Stimulated activated effector memory CD8-positive, alpha-beta T cell treated with anti-CD3 and anti-CD28 coated beads, Interleukin-12 subunit alpha, Interleukin-12 subunit beta, amount 100 ng/mL, for 72 hours (primary cell): ENCODE data around the gene DRD4.

Source experiments
- ATAC-seq: fragments of 150-1000 bp; cut with Tn5 transposase; 2 replicates; pipeline ENCODE4 v1.10.0; 2021
- DNase-seq, 2 donors: peaks; one replicate each; pipeline ENCODE4 v3.0.0; 2021 to 2022; ENCODE audit warnings: low spot score in 2 of 2
- H3K27ac Mint-ChIP-seq: one replicate; pipeline ENCODE4 v1.8.0; 2022; ENCODE audit warnings: mild to moderate bottlenecking, mixed read lengths
- H3K36me3 Mint-ChIP-seq: one replicate; pipeline ENCODE4 v1.8.0; 2022; ENCODE audit warnings: mild to moderate bottlenecking, mixed read lengths
- H3K4me1 Mint-ChIP-seq: one replicate; pipeline ENCODE4 v1.8.0; 2022; ENCODE audit warnings: mixed read lengths
- H3K4me3 Mint-ChIP-seq: one replicate; pipeline ENCODE4 v1.8.0; 2022; ENCODE audit warnings: mild to moderate bottlenecking, mixed read lengths
- H3K9me3 Mint-ChIP-seq: one replicate; pipeline ENCODE4 v1.8.0; 2022; ENCODE audit warnings: mixed read lengths

The DRD4 gene

GRCh38 chr11:636511-637332 is at the start of gene DRD4:
DRD4 (plus strand) TSS chr11:637269; CDS start chr11:637305, 36 bp downstream.
- no peak within 1 kb of the TSS for H3K27ac Mint-ChIP-seq
- H3K36me3 Mint-ChIP-seq = peaks cover 27% of the 10 kb centered on the region
- no peaks in the 10 kb centered on the region for H3K9me3 Mint-ChIP-seq
- ATAC-seq (no peak), DNase-seq (no peak)
- peaks cover 7% of the 10 kb centered on the region for H3K4me1 Mint-ChIP-seq
- H3K4me3 Mint-ChIP-seq = peak within 1 kb of the TSS; percentile 44

DNA sequence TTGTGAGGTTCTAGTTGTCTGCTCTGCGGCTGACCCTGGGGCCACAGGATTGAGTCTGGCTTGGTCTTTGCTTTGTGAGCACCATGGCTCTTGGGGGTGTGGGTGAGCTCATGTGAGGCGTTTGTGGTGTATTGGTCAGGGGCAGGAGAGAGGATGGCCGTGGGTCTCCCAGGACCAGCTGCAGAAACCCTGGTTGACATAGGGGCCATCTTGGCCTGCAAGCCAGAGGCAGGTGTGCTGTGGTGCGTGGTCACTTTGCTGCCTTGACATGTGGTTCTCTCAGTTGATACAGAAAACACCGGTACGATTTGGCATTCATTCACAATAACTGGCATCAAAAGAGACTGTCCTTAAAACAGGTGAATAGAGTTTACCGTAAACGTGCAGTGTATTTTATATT is 49.5 kb upstream of the DRD4 start:
- peaks cover 35% of the 10 kb centered on the region for H3K4me1 Mint-ChIP-seq

GRCh38 chr11:587978-588380 is 49.1 kb upstream of the DRD4 start:
- Mint-ChIP-seq H3K36me3 (peaks cover 92% of the 10 kb centered on the region), H3K4me1 (peaks cover 36% of the 10 kb centered on the region)
- peak; percentile 98 for ATAC-seq

More for the DNA sequence above, 49.5 kb upstream of the DRD4 start:
- peaks cover 92% of the 10 kb centered on the region for H3K36me3 Mint-ChIP-seq
- no peak for DNase-seq
- peak overlapping the region; percentile 94 for H3K27ac Mint-ChIP-seq
- peak overlapping the region; percentile 76 for H3K4me3 Mint-ChIP-seq
- H3K9me3 Mint-ChIP-seq = no peaks in the 10 kb centered on the region
- peak; percentile 44 for ATAC-seq

DNA sequence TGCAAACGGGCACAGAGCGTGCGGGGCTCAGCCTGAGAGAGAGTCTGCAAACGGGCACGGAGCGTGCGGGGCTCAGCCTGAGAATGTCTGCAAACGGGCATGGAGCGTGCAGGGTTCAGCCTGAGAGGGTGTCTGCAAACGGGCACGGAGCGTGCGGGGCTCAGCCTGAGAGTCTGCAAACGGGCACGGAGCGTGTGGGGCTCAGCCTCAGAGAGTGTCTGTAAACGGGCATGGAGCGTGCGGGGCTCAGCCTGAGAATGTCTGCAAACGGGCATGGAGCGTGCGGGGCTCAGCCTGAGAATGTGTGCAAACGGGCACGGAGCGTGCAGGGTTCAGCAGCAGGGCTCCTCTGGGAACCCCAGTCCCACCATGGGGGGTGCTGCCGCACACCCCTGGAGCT is 47.3 kb upstream of the DRD4 start:
- Mint-ChIP-seq H3K4me3 (no peak overlapping the region), H3K36me3 (peaks cover 92% of the 10 kb centered on the region)

More at GRCh38 chr11:587978-588380, 49.1 kb upstream of the DRD4 start:
- H3K9me3 Mint-ChIP-seq = no peaks in the 10 kb centered on the region
- H3K4me3 Mint-ChIP-seq = peak overlapping the region; percentile 76
- peak in 1 of 2 donors; percentile 77 for DNase-seq
- peak overlapping the region; percentile 94 for H3K27ac Mint-ChIP-seq

DNA sequence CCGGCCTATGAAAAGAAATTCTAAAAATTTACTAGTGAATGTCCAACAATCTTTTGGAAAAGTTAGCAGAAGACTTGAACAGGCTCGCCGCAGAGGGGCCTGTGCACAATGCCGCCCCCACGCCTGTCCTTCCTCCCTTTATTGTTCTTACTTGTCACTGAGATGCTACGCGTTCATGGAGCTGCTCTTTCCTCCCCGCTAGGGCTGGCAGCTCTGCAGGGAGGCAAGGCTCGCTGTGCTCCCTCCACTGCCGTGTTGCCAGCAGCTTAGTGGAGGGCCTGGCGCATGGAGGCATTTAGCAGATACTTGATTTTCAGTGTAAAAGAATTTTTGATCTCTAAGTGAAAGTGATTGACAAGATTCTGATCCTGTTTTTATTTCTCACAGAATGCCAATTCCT is 46.1 kb upstream of the DRD4 start:
- DNase-seq = no peak
- peaks cover 98% of the 10 kb centered on the region for H3K36me3 Mint-ChIP-seq
- H3K9me3 Mint-ChIP-seq = no peaks in the 10 kb centered on the region
- no peak overlapping the region for H3K27ac Mint-ChIP-seq
- no peak overlapping the region for H3K4me3 Mint-ChIP-seq
- H3K4me1 Mint-ChIP-seq = peaks cover 48% of the 10 kb centered on the region
- ATAC-seq = no peak

More for the DNA sequence above, 47.3 kb upstream of the DRD4 start:
- no peak for ATAC-seq
- no peak for DNase-seq
- Mint-ChIP-seq H3K9me3 (no peaks in the 10 kb centered on the region), H3K27ac (peak overlapping the region; percentile 63), H3K4me1 (peaks cover 48% of the 10 kb centered on the region)

- H3K36me3 Mint-ChIP-seq = peaks cover 99% of the 10 kb centered on the region
- H3K4me1 Mint-ChIP-seq = peaks cover 46% of the 10 kb centered on the region
- DNase-seq (no peak), ATAC-seq (no peak)
- H3K4me3 Mint-ChIP-seq = no peak overlapping the region
- H3K9me3 Mint-ChIP-seq = no peaks in the 10 kb centered on the region
- peak overlapping the region; percentile 37 for H3K27ac Mint-ChIP-seq
These were observed 44.6 kb upstream of the DRD4 start for GRCh38 chr11:592501-592900.

- H3K4me1 Mint-ChIP-seq = peaks cover 42% of the 10 kb centered on the region
- no peak overlapping the region for H3K4me3 Mint-ChIP-seq
- peak overlapping the region; percentile 37 for H3K27ac Mint-ChIP-seq
- no peaks in the 10 kb centered on the region for H3K9me3 Mint-ChIP-seq
- DNase-seq (no peak), ATAC-seq (no peak)
- peaks cover 95% of the 10 kb centered on the region for H3K36me3 Mint-ChIP-seq
These were observed 44.2 kb upstream of the DRD4 start for GRCh38 chr11:592918-593317.

GRCh38 chr11:593347-593746 is 43.7 kb upstream of the DRD4 start:
- Mint-ChIP-seq H3K36me3 (peaks cover 95% of the 10 kb centered on the region), H3K4me1 (peaks cover 39% of the 10 kb centered on the region), H3K4me3 (no peak overlapping the region), H3K27ac (peak overlapping the region; percentile 63), H3K9me3 (no peaks in the 10 kb centered on the region)
- DNase-seq (no peak), ATAC-seq (no peak)

DNA sequence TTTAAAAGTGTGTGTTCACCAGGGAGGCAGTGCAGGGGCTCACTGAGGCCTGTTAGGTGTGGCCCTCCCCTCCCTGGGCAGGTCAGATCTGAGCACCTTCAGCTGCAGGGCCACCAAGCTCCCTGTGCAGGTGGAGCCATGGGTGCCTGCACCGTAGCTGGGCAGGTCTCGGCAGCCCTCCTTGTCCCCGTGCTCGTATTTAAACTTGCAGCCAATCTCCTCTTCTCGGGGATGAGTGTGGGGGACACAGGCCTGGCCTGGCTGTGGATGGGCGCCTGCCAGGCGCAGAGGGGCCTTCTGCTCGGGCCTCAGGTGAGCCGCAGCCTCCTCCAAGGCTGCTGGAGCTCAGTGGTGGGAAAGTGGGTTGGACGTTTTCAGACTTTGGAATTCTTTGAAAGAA is 41.7 kb upstream of the DRD4 start:
- ATAC-seq (no peak), DNase-seq (no peak)
- no peak overlapping the region for H3K4me3 Mint-ChIP-seq
- H3K36me3 Mint-ChIP-seq = peaks cover 95% of the 10 kb centered on the region
- H3K27ac Mint-ChIP-seq = no peak overlapping the region
- peaks cover 28% of the 10 kb centered on the region for H3K4me1 Mint-ChIP-seq
- H3K9me3 Mint-ChIP-seq = no peaks in the 10 kb centered on the region

DNA sequence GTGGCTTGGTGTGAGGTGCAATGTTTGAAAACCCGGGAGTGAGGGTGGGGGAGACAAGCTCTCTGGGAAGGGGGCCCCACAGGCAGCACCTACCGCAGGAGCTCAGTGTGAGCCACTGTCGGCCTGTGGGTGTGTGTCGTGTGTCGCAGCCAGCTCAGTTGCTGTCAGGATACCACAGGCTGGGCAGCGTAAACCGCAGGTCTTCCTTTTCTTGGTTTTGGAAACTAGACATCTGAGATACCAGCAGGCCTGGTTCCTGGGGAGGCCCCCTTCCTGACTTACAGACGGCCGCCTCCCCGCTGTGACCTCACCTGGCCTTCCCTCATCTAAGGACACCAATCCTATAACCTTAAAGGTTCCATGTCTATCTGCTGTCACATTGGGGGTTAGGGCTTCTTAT is 40.7 kb upstream of the DRD4 start:
- Mint-ChIP-seq H3K36me3 (peaks cover 95% of the 10 kb centered on the region), H3K4me1 (peaks cover 28% of the 10 kb centered on the region), H3K27ac (peak overlapping the region; percentile 83), H3K9me3 (no peaks in the 10 kb centered on the region), H3K4me3 (peak overlapping the region; percentile 32)
- ATAC-seq (peak; percentile 84), DNase-seq (no peak)

GRCh38 chr11:597166-597725 is 39.8 kb upstream of the DRD4 start:
- H3K36me3 Mint-ChIP-seq = peaks cover 95% of the 10 kb centered on the region
- DNase-seq (no peak), ATAC-seq (peak; percentile 40)
- no peaks in the 10 kb centered on the region for H3K9me3 Mint-ChIP-seq
- peaks cover 28% of the 10 kb centered on the region for H3K4me1 Mint-ChIP-seq
- no peak overlapping the region for H3K4me3 Mint-ChIP-seq
- H3K27ac Mint-ChIP-seq = peak overlapping the region; percentile 83

- Mint-ChIP-seq H3K4me3 (no peak overlapping the region), H3K36me3 (peaks cover 95% of the 10 kb centered on the region), H3K27ac (no peak overlapping the region), H3K4me1 (peaks cover 25% of the 10 kb centered on the region), H3K9me3 (no peaks in the 10 kb centered on the region)
- ATAC-seq = no peak
- DNase-seq = no peak
These were observed 38.9 kb upstream of the DRD4 start for GRCh38 chr11:598005-598680.

DNA sequence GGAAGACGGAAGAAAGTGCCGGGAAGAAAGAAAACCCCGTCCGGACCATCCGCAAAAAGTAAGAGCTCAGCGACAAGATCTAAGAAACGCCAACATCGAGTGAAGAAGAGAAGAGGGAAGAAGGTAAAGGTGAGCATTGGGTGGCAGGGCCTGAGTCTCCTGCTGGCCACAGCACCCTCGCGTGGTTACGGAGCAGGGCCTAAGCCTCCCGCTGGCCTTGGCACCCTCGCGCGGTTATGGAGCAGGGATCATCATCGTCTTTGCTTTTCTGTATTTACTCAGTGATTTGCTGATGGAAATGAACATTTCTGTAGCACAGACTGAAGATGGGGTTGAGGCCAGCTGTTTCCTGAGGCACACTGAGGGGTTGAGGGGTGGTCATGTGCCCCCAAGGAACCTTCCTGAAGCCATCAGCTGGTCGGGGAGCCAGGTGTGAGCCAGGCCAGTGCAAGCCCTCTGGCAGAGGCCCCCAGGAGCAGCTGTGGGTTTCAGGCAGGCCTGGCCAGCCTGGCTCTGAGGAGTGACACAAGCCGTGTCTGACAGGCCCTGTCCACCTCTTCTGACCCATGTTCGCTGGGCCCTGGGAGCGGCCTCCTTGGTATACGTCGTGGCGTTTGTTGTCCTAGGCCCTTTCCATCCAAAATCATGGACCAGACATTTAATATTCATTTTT is 35.4 kb upstream of the DRD4 start:
- peak overlapping the region; percentile 76 for H3K27ac Mint-ChIP-seq
- ATAC-seq (no peak), DNase-seq (no peak)
- H3K4me1 Mint-ChIP-seq = peaks cover 6% of the 10 kb centered on the region
- H3K36me3 Mint-ChIP-seq = peaks cover 91% of the 10 kb centered on the region
- H3K4me3 Mint-ChIP-seq = no peak overlapping the region
- no peaks in the 10 kb centered on the region for H3K9me3 Mint-ChIP-seq

GRCh38 chr11:603154-603553 is 33.9 kb upstream of the DRD4 start:
- ATAC-seq (no peak), DNase-seq (no peak)
- no peaks in the 10 kb centered on the region for H3K4me1 Mint-ChIP-seq
- H3K4me3 Mint-ChIP-seq = no peak overlapping the region
- no peak overlapping the region for H3K27ac Mint-ChIP-seq
- H3K9me3 Mint-ChIP-seq = no peaks in the 10 kb centered on the region
- H3K36me3 Mint-ChIP-seq = peaks cover 95% of the 10 kb centered on the region
